Esophagus mucosa (tissue), 1 donor: ENCODE results near the gene PPDPF. TPM values are rescaled to one million over a fixed set of nuclear protein-coding genes. Genes with fewer than 3 reads are reported as not detected.
"Not testable (repeated sequence)": the region's sequence is repeated elsewhere in the genome, so short reads cannot be mapped to it uniquely, and the experiment has no call there.

ENCODE experiments used
- ATAC-seq: fragments of 200-7000 bp; cut with Tn5 transposase; one replicate; pipeline ENCODE4 v1.9.1; 2020
- total RNA-seq: library from RNA; stranded (reverse); gene quantifications from one replicate; pipeline ENCODE4 v1.2.4, GENCODE V29; 2023
- donor health status: DM: yes; HTN: yes; CAD: no.

PPDPF gene, protein sequence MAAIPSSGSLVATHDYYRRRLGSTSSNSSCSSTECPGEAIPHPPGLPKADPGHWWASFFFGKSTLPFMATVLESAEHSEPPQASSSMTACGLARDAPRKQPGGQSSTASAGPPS
- total RNA-seq: 459 TPM

DNA sequence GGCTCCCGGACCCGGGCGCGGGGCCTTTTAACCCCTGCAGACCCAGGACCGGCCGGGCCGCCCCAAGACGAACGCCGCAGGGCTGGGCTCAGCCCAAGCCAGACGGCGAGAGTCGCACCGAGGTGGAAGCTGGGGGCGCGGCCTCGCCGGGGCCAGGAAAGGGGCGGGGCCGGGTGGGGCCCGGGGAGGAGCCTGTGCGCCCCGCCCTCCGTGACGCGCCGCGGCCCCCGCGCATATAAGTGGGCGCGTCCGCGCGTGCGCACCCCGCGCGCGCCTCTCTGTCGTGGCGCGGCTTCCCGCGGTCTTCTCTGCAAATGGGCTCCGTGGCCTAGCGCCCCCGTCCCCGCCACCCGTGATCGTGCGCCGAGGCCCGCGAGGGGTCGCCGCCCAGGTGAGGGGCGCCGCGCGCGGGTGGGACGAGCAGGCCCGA lies at the start of gene PPDPF:
PPDPF (plus strand) TSS at position 262 of the 430 bp plus-strand sequence. CDS start 544 bp downstream, outside the sequence.
- ATAC-seq: peak; percentile 83

DNA sequence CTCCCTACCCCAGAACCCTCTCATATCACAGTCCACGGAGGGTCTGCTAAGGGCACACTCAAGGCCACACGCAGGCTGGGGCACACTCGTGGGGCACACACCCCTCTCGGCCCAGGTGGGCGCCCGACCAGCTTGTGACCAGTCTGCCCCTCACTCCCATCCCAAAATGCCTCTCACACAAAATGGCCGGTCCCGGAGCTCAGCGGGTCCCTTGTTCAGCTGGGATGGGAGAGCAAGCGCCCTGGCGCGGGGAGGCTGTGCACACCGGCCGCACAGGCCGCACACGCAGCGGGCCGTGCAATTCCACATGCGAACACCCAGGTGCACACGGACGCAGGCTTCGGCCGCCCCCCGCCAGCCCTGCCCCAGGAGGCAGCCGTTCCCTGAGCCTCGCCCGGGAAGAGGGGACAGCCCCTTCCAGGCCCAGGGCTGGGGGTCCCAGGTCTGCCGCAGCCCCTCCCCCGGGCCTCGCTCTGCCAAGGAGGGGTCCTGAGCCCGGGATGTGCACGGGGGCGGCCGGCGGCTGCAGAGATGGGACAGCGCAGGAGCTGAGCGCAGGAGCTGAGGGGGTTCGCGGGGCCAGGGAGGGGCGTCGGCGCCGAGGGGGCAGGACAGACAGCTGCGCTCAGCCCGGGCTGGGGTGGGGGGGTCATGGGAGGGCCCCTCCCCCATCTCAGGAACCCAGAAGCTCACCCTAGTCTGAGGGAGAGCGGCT lies 49.4 kb upstream of the PPDPF start:
- no peak for ATAC-seq

DNA sequence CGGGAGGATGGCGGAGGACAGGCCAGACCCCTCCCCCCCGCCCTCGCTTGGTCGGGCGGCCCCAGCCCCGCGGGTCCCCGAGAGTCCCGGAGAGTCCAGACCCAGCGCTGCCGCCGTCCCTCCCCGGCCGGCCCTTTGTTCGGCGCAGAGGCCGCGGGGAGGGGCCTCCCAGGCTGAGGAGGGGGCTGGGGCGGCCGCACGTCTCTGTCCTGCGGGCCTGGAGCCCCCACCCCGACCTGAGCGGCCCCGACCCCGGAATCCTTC lies 48.9 kb upstream of the PPDPF start:
- ATAC-seq: no peak

DNA sequence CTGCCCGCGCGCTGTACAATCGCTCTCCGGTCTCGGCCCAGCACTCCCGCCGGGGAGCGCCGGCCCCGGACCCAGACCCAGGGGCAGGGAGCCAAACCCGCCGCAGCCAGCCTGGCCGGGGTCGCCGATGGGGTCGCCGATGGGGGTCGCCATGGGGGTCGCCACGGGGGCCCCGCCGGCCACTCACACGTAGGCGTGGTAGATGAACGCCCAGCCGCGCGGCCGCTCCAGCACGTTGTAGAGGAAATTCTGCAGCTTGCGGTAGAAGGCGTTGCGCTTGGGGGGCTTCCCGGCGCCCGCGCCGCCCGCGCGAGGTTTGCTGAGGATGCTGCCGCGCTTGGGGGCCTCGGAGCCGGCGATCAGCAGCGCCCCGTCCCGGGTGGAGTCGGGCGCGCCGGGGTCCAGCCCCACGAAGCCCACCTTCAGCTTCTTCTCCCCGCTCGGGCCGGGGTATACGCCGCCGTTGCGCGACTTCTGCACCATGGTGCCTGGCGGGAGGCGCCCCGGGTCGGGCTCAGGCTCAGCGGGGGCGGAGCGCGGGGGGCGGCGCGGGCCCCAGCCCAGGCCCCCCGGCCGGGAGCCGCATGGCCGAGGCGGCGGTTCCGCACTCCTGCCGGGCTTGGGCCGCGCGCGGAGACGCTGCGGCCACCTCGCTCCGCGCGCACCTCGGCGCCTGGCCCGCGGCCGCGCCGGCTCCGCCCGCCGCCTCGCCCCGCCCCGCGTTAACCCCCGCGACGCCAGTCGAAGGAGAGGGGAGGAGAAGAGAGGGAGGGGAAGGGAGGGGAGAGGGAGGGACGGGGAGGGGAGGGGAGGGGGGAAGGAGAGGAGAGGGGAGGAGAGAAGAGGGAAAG lies 48.4 kb upstream of the PPDPF start, which contains the start of gene KCNQ2:
KCNQ2 (minus strand) TSS at position 675 of the 851 bp plus-strand sequence; CDS start at position 483, 192 bp downstream.
- no peak for ATAC-seq

DNA sequence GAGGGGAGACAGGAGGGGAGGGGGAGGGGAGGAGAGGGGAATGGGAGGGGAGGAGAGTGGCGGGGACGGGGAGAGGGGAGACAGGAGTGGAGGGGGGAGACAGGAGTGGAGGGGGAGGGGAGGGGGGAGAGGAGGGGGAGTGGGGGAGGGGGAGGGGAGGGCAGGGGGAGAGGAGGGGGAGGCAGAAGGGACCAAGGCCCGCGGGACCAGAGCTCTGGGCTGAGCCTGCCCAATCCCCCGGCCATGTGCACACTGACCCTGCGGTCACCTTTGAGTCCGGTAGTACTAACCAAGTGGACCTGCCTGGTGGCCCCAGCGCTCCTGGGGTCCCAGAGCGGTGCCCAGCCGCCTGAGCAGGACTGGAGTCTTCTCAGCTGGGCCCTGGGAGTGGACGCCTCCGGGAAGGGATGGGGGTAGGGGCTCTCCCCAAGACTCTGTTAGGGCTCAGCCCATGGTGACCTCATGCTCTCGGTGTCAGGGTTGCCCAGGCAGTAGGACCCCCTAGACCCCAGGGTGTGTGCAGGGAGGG lies 47.6 kb upstream of the PPDPF start:
- no peak for ATAC-seq

DNA sequence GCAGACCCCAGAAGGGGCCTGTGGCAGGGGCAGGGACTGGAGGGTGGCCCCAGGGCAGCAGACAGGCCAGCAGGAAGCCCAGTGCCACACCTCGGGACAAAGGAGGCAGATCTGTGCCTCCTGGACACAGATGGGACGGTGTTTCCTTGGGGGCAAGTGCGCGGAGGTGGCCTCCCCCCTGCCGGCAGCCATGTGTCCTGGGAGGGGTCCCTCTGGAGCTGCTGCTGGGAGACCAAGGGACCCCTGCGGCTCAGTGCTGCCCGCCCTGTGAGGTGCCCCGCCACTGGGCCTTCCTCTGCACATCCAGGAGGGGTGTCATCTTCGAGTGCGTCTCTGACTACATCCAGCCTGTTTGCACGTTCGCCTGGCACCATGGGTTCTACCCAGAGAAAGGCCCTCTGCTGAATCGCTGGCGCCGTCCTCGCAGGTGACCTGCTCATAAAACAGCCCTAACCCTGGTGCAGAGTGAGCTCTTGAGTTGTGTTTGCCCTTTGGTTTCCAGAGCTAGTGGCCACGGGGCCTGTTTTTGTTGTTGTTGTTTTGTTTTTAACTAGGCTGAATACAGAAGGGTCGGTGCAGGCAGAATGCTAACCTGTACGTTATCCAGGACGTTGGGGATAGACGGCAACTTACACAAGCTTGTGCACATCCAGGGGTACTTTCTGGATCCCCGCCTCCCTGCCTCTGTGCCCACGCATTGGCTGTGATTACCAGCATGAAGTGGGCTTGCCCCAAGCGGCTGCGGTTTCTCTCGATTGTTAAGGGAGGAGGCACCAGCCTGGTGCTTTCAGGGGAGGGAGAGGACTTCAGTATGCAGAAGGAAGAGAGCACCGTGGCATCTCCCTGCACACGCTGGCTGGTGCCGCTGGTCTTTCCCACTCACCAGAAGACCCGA lies 46.8 kb upstream of the PPDPF start:
- no peak for ATAC-seq

DNA sequence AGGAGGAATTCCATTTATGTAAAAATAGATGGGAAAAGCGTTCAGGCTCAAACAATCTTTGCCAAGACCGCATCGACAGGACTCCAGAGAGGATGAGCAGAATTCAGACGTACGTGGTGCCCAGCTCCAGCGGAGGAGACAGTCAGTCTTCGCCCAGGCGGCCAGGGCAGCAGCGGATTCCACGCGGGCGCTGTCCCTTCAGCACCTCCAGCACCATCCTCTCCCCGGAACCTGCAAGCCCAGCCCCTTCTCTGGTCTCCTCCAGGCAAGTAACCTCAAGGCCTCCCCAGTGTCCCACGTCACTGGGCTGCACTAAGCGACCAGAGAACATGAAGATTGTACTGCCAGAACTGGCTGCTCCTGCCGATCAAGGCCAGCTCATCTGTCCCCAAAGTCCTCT lies 45.4 kb upstream of the PPDPF start:
- peak; percentile 13 for ATAC-seq

DNA sequence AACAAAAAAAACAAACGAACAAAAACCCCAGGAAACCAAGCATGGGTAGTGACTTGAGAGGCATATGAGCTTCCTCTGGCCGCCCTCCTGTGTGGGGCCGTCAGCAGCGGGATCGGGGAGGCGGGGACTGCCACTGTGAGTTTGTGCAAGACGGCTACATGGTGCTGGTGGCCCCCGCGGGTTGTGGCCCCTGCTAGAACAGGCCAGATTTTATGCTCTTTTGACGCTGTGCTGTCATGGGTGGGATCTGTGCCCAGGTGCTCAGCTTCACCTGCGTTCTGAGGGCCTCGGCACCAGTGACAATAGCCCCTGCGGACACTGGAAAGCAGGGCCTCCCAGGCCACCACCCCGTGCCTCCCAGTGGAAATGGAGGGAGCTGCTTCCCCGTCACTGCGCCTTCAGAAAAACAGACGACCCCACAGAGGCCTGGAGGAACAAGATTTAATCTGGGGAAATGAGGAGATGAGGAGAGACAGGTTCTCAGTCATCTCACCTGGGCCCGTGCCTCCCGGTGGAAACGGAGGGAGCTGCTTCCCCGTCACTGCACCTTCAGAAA lies 43.4 kb upstream of the PPDPF start:
- no peak for ATAC-seq

DNA sequence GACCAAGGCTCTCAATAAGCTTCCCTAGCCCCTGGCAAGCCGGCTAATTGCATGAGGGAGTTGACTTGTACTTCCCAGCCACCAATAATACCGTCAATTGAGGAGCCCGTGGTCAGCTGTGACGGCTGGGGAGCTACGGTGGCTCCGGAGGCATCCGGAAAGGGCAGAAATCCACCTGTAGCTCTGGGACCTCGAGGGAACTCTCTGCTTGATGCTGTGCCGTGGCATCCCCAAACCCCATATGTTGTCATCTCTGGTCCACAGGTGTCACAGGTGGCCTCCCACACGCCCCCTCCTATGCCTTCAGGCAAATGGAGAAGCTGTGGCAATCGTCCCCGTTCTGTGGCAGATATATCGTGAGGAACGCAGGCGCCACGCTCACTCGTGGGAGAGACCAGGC lies 42.6 kb upstream of the PPDPF start:
- ATAC-seq: no peak

DNA sequence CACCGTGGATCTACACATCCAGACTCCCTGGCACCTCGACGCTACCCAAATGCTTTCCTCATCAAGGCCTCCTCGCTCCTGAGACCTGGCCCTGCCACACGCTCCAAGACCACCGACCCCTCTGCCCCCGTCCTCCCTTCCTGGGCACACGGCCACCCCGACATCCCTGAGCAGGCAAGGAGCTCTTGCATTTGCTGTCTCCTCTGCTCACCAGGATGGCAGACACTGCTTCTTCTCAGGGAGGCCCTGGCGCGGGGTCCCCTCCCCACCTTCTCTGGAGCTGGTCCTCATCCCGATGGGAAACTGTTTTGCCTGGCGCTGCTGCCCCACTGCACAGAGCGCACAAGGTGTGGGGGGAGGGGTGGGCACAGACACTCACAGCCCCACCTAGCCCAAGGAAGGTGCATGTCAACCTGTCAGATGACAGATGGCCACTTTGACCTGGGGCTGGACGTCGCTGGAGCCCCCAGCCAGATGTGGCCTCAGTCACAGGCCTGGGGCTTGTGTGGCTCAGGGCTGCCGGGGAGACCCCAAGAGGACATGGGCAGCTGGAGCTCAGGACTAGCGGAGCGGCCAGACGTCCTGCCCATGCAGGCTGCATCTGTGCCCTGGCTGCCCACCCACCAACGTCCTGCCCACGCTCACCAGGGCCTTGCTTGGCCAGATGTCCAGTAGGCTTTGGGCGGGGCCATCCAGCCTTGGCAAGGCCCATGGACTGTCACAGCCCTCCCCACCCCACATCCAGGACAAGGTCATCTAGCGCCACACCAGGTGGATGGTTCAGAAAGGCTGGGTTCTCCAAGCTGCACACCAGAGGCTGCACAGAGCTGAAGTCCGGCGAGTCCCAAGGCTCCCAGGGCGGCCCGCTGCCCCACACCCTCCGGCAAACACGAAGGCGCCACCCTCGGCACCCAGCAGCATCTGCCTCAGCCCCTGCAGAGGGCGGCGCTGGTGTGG lies 41.9 kb upstream of the PPDPF start:
- ATAC-seq: no peak

DNA sequence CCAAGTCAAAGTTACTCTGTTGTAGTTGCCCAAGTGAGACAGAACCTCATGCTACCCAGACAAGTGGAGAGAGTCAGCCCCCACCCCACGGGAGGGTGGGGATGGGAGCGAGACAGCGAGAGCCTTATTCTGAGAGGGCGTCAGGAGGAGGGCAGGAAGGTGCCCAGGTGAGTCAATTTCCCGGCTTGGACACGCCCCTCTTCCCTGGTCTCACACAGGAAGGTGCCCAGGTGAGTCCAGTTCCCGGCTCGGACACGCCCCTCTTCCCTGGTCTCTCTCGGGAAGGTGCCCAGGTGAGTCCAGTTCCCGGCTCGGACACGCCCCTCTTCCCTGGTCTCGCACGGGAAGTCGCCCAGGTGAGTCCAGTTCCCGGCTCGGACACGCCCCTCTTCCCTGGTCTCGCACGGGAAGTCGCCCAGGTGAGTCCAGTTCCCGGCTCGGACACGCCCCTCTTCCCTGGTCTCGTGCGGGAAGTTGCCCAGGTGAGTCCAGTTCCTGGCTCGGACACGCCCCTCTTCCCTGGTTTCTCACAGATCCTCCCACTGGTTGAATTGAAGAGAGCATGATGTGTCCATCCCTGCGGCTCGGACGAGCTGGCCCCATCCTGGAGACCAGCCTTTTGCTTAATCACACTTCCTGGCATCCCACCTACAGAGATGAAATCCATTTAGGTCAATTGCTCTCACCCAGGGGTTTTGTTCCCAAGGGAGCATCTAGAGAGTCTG lies 40.7 kb upstream of the PPDPF start:
- ATAC-seq: not testable (repeated sequence)

DNA sequence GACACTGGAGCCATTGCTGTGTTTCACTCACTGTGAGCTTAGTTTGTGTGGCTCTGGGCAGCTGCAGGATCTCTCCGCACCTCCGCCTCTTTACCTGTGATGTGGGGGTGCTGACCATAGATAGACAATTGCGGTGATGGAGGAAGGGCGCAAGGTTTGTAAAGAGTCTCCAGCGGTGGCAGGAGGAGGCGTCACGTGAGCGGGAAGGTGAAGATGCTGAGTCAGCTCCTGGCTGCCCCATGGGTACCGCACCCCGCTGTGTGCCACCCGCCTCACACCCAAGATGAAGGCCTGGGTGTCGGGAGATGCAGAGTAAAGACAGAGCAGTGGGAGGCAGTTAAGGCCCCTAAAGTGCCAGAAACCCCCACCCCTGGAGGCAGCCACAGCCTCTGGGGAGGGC lies 39.1 kb upstream of the PPDPF start:
- ATAC-seq: no peak

DNA sequence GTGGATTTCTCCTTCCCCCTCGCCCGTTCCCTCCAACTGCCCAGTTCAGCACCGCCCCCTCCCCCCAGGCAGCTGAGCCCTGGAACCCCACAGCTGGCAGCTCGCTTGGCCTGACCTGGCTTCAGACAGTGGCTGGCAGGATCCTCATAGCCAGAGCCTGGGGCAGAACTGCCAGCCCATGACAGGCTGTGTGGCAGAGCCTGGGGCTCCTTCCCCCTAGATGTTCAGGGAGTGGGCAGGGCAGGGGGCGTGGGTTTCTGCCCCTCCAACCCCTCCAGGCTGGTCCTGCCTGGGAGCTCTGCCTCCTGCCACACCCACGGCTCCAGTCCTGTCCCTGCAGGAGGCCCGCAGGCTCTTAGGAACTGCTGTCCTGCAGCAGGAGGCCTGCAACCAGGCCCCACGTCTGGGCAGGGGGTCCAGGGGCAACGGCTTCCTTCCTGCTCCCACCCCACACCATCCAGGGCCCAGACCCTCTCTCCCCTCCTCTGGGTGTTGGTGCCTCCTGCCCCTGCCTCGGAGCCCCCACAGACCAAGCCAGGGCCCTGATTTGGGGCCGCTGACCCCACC lies 38.5 kb upstream of the PPDPF start:
- no peak for ATAC-seq

DNA sequence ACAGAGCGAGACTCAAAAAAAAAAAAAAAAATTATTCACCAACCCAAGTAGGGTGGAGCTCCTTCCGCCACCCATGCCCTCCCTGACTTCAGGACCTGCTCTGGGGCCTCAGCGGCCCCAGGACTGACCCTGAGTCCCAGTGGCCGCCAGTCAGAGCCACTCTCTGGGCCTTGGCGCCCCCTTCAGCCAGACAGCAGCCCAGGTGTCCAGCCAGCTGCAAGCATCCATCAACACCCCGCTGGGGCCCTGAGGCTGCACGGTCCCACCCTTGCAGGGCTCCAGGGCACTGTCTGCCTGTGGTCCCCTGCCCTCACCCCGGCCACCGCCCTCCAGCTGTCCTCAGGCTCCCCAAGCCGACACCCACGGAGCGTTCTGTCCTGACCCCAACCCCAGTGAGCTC lies 36.7 kb upstream of the PPDPF start:
- no peak for ATAC-seq

DNA sequence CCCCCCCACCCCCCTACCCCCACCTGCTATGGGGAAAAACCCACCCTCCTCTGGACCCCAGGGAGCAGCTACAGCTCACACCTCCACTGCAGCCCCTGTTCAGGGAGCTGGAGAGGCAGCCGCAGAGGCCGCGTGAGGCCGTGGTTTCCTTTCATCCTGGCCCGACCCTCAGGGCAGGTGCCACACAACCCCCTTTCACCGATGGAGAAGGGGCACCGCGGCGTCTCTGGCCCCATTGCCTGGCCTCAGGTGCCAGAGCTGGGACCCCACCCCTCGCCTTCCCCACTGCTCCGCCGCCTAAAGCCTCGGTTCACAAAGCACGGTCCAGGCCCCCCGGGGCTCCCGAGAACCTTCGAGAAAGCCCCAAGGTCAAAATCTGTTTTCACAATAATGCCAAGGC lies 36.3 kb upstream of the PPDPF start:
- ATAC-seq: no peak

DNA sequence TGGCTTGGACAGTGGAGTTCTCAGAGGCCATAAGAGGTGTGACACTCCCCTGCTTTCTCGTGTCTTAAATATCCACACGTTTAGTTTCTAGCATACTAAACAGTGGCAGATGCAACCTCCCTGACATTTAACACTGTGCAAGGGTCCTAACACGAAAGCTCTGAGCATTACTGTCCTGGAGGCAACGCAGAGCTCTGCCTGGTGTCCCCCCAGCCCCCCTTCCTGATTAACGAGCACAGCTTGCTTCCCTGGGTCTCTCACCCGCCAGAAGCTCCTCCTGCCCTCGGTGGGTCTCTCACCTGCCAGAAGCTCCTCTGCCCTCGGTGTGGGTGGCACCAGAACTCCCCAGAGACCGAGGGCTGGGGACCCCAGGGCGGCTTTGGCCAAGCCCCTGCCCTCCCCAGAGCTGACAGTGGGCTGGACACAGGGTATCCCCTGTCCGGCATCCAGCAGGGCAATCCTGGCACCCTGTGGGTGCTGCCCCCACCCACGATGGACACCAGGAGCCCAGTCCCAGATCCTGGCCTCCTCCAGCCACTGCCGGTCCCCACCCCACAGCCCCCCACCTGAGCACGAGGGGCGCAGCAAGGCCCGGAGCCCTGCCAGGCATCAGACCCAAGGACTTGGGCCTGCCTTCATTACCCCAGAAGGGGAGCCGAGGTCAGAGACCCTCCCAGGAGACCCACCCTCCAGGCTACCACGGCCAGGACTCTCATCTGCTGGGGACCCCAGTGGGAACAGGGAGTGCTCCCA lies 35.7 kb upstream of the PPDPF start:
- no peak for ATAC-seq

DNA sequence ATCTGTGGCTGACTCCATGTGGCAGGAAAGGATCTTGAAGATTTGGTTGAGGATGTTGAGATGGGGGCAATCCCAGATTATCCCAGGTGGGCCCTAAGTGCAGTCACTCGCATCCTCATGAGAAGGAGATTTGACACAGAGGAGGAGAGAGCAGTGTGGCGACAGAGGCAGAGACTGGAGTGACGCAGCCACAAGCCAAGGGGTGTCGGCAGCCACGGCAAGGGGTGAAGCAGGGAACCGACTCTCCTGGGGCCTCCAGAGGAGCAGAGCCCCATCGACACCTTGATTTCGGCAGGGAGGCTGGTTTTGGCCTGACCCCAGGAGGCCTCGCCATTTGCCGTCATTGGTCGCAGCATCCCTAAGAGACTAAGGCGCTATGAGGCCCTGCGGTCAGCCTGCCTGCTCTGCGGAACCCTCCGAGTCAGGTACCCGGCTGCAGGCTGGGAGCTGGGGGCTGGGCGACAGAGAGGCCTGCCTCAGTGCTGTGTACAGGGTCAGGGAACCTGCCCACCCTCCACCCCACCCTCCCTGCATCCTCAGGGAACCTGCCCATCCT lies 34.2 kb upstream of the PPDPF start:
- ATAC-seq: no peak

DNA sequence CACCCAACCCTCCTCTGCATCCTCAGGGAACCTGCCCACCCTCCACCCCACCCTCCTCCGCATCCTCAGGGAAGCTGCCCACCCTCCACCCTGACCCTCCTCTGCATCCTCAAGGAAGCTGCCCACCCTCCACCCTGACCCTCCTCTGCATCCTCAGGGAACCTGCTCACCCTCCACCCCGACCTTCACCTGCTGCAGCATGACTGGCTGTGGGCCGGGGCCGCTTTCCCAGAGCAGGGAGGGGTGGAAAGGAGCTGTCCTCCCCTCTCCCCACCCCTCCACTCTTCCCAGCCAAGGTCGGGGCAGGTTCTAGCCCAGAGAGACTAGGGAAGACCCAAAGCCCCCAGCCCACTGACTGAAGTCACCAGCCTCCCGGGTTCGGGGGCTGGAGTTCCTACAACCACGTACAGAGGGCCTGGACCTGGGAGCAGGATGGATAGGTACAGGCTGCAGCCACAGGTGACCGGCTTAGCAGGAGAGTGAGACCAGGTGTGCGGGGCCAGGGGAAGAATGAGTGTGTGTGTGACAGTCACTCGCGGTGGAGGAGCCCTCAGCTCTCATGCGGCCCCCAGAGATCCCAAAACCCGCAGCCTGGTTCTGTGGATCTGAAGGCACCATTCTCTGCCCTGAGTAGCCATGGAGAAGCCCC lies 33.3 kb upstream of the PPDPF start:
- no peak for ATAC-seq
